Activated CD8-positive, alpha-beta memory T cell treated with anti-CD3 and anti-CD28 coated beads for 1 hour (primary cell): ENCODE measurements around the gene POLR1H.

Experiments
- DNase-seq, 2 donors: peaks; one replicate each; pipeline ENCODE4 v3.0.0-alpha.2; 2020; ENCODE audit warnings: low read depth in 1 of 2; ENCODE audit errors: extremely low read depth in 1 of 2

POLR1H gene

GRCh38 chr6:30093951-30094661 lies 33.0 kb downstream of the POLR1H start:
- no peak for DNase-seq

- DNase-seq, result no peak
Observed at GRCh38 chr6:30096829-30097228, 35.8 kb downstream of the POLR1H start.

GRCh38 chr6:30097902-30098768 lies 37.1 kb downstream of the POLR1H start:
- DNase-seq, result no peak

- DNase-seq, result no peak
Observed at GRCh38 chr6:30100154-30100553, 39.1 kb downstream of the POLR1H start.

GRCh38 chr6:30100585-30101443 lies 39.7 kb downstream of the POLR1H start:
- no peak for DNase-seq

- peak in 1 of 2 donors; percentile 37 for DNase-seq
Observed at GRCh38 chr6:30101444-30102413, 40.7 kb downstream of the POLR1H start.

GRCh38 chr6:30102414-30102969 lies 41.4 kb downstream of the POLR1H start:
- no peak for DNase-seq

GRCh38 chr6:30102970-30103871 lies 42.2 kb downstream of the POLR1H start:
- DNase-seq, result peak; percentile 57 to 63

- no peak for DNase-seq
Observed at GRCh38 chr6:30103872-30104179, 42.8 kb downstream of the POLR1H start.

- DNase-seq, result no peak
Observed at GRCh38 chr6:30104661-30105060, 43.6 kb downstream of the POLR1H start.

- DNase-seq, result no peak
Observed at GRCh38 chr6:30111266-30111856, 50.3 kb downstream of the POLR1H start.

- no peak for DNase-seq
Observed at GRCh38 chr6:30112402-30112994, 51.4 kb downstream of the POLR1H start.

GRCh38 chr6:30113003-30113759 lies 52.1 kb downstream of the POLR1H start, which contains the start of gene TRIM31:
TSS of gene TRIM31 (minus strand) at chr6:30113090. CDS start at chr6:30112805, 285 bp downstream.
- DNase-seq, result no peak

- DNase-seq, result no peak
Observed at GRCh38 chr6:30113841-30114240, 52.8 kb downstream of the POLR1H start.
